Head of caudate nucleus (tissue), 42 donors: ENCODE data around the gene GGT7.
A peak's percentile ranks its signal among the peaks of the same experiment; 100 is the strongest.

ENCODE experiments used
- DNase-seq, 42 donors: peaks; one replicate each; pipeline versions ENCODE4 v3.0.0 to v3.0.0-alpha.2; 2020 to 2021; ENCODE audit warnings: mixed read lengths in 7 of 42
- intact Hi-C: fragments of 100-400 bp; cut with DNase I; formaldehyde crosslinking; loops from one replicate; pipeline ENCODE4 v1.15.0; 2022

Gene GGT7

GRCh38 chr20:34861386-34862084 lies 11.1 kb downstream of the GGT7 start:
- intact Hi-C loops, result loop anchor here (10.0 kb wide), 1 partner anchor 353 kb away; no protein-coding TSS in a partner anchor
- peak in 1 of 42 donors; percentile 35 for DNase-seq

- peak in 1 of 42 donors; percentile 21 for DNase-seq
- intact Hi-C loops, result loop anchor here (10.0 kb wide), 1 partner anchor 355 kb away; no protein-coding TSS in a partner anchor
These were observed 12.7 kb downstream of the GGT7 start for GRCh38 chr20:34859826-34860545.

GRCh38 chr20:34859367-34859766 lies 13.3 kb downstream of the GGT7 start:
- DNase-seq, result peak in 1 of 42 donors; percentile 14
- intact Hi-C loops, result no loop called here

- intact Hi-C loops, result no loop called here
- no peak for DNase-seq
These were observed 20.4 kb downstream of the GGT7 start for GRCh38 chr20:34852298-34852697.

- DNase-seq, result no peak
- intact Hi-C loops, result no loop called here
These were observed 21.7 kb downstream of the GGT7 start for GRCh38 chr20:34850969-34851368.

GRCh38 chr20:34849778-34850177 lies 22.9 kb downstream of the GGT7 start:
- intact Hi-C loops, result no loop called here
- DNase-seq, result no peak

GRCh38 chr20:34848597-34848996 lies 24.1 kb downstream of the GGT7 start:
- DNase-seq, result no peak
- intact Hi-C loops, result no loop called here

GRCh38 chr20:34843421-34843820 lies 29.2 kb downstream of the GGT7 start:
- DNase-seq, result no peak
- intact Hi-C loops, result no loop called here

GRCh38 chr20:34842143-34842542 lies 30.5 kb downstream of the GGT7 start:
- DNase-seq, result no peak
- intact Hi-C loops, result no loop called here

GRCh38 chr20:34834459-34834893 lies 38.2 kb downstream of the GGT7 start:
- peak in 2 of 42 donors; percentile 9 to 14 for DNase-seq
- intact Hi-C loops, result no loop called here

GRCh38 chr20:34831936-34832335 lies 40.7 kb downstream of the GGT7 start:
- no peak for DNase-seq
- intact Hi-C loops, result no loop called here

- intact Hi-C loops, result no loop called here
- DNase-seq, result no peak
These were observed 43.5 kb downstream of the GGT7 start for GRCh38 chr20:34829191-34829590.

GRCh38 chr20:34825530-34826362 lies 46.9 kb downstream of the GGT7 start, which contains the start of gene NCOA6:
NCOA6 (minus strand) TSS chr20:34825651; CDS start chr20:34782355, 43,296 bp downstream.
- intact Hi-C loops, result no loop called here
- DNase-seq, result peak; percentile 75 to 96 (median 91)

GRCh38 chr20:34824806-34825529 lies 47.7 kb downstream of the GGT7 start:
- DNase-seq, result peak; percentile 30 to 89 (median 78)
- intact Hi-C loops, result no loop called here

GRCh38 chr20:34824452-34824805 lies 48.2 kb downstream of the GGT7 start:
- intact Hi-C loops, result no loop called here
- DNase-seq, result peak in 41 of 42 donors; percentile 16 to 78 (median 47)

- intact Hi-C loops, result no loop called here
- DNase-seq, result no peak
These were observed 48.6 kb downstream of the GGT7 start for GRCh38 chr20:34824026-34824425.

- no peak for DNase-seq
- intact Hi-C loops, result no loop called here
These were observed 51.7 kb downstream of the GGT7 start for GRCh38 chr20:34820805-34821578.

- DNase-seq, result no peak
- intact Hi-C loops, result no loop called here
These were observed 54.9 kb downstream of the GGT7 start for GRCh38 chr20:34817801-34818200.
